ENCODE results near the gene WBP2.

Gene WBP2

GRCh38 chr17:75831032-75831571, 24.0 kb downstream of the WBP2 start:
- Mint-ChIP-seq H3K36me3 (ENCODE audit: low read depth) (no peaks in the 10 kb centered on the region), H3K9me3 (no peaks in the 10 kb centered on the region), H3K4me3 (no peak overlapping the region), H3K27ac (no peak overlapping the region), H3K4me1 (peaks cover 38% of the 10 kb centered on the region), H3K27me3 (ENCODE audit: low read depth, poor library complexity) (no peaks in the 10 kb centered on the region)
- TF ChIP-seq CTCF (IDR thresholded peaks at IDR 0.05) = no peak
- DNase-seq = no peak

GRCh38 chr17:75830164-75831031, 24.7 kb downstream of the WBP2 start:
- peak; percentile 66 for DNase-seq
- H3K36me3 Mint-ChIP-seq (ENCODE audit: low read depth) = no peaks in the 10 kb centered on the region
- no peaks in the 10 kb centered on the region for H3K27me3 Mint-ChIP-seq (ENCODE audit: low read depth, poor library complexity)
- no peak overlapping the region for H3K4me3 Mint-ChIP-seq
- H3K27ac Mint-ChIP-seq = no peak overlapping the region
- H3K4me1 Mint-ChIP-seq = peaks cover 38% of the 10 kb centered on the region
- peak; percentile 53 for TF ChIP-seq CTCF (IDR thresholded peaks at IDR 0.05)
- no peaks in the 10 kb centered on the region for H3K9me3 Mint-ChIP-seq

- TF ChIP-seq CTCF (IDR thresholded peaks at IDR 0.05) = no peak
- no peak for DNase-seq
- no peaks in the 10 kb centered on the region for H3K9me3 Mint-ChIP-seq
- H3K27me3 Mint-ChIP-seq (ENCODE audit: low read depth, poor library complexity) = no peaks in the 10 kb centered on the region
- H3K27ac Mint-ChIP-seq = no peak overlapping the region
- H3K4me3 Mint-ChIP-seq = no peak overlapping the region
- no peaks in the 10 kb centered on the region for H3K36me3 Mint-ChIP-seq (ENCODE audit: low read depth)
- H3K4me1 Mint-ChIP-seq = peaks cover 38% of the 10 kb centered on the region
Observed at GRCh38 chr17:75829747-75830146, 25.4 kb downstream of the WBP2 start.

- Mint-ChIP-seq H3K36me3 (ENCODE audit: low read depth) (no peaks in the 10 kb centered on the region), H3K4me3 (no peak overlapping the region), H3K27ac (no peak overlapping the region), H3K4me1 (peaks cover 38% of the 10 kb centered on the region), H3K9me3 (no peaks in the 10 kb centered on the region), H3K27me3 (ENCODE audit: low read depth, poor library complexity) (no peaks in the 10 kb centered on the region)
- no peak for DNase-seq
- no peak for TF ChIP-seq CTCF (IDR thresholded peaks at IDR 0.05)
Observed at GRCh38 chr17:75828741-75829140, 26.4 kb downstream of the WBP2 start.

GRCh38 chr17:75828076-75828400, 27.1 kb downstream of the WBP2 start:
- Mint-ChIP-seq H3K4me3 (peak overlapping the region; percentile 38), H3K27ac (peak overlapping the region; percentile 90), H3K27me3 (ENCODE audit: low read depth, poor library complexity) (no peaks in the 10 kb centered on the region), H3K9me3 (no peaks in the 10 kb centered on the region), H3K4me1 (peaks cover 33% of the 10 kb centered on the region), H3K36me3 (ENCODE audit: low read depth) (no peaks in the 10 kb centered on the region)
- TF ChIP-seq CTCF (IDR thresholded peaks at IDR 0.05) = no peak
- DNase-seq = no peak

Data from nephron progenitor cell (in vitro differentiated cells).